Measurements from ENCODE around the gene TPM2. TPM values are rescaled to one million over a fixed set of nuclear protein-coding genes. Genes with fewer than 3 reads are reported as not detected.

TPM2 gene
- total RNA-seq, 1 donor from 2014 or later, result 559 TPM

DNA sequence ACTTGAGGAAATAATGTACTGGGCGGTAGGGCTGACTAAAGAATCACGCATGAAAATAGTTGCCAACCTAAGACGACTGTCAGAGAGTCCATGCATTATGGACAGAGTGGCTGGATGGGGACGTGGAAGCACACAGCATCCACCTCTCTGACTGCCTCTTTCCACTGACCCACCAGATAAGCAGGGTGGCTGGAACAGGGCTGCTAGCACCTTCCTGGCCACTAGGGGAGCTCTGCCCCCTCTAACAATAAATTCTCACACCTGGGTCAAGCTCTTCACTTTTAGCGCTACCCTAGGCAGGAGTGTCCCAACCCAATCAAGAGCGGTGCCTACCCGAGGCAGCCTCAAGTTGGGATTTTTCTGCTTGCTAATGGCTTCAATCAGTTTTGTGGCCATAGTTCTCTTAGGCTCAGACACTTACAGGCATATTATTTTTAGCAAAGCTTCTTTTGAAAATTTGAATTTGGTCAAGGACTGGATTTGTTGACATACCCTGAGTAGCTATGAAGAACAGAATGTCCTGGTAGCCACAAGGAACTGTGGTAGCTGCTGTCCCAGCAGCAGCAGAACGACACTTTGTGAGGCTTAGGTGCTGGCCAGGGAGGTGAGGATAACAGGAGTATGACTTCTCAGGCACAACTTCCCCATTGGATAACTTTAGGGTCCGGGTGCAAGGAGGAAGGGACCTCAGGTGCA is 6.9 kb upstream of the TPM2 start:
- DNase-seq (ENCODE audit: low spot score), result no peak

- DNase-seq (ENCODE audit: low spot score), result no peak
These were observed 6.2 kb upstream of the TPM2 start for GRCh38 chr9:35695943-35696401.

- DNase-seq (ENCODE audit: low spot score), result no peak
These were observed 2.1 kb upstream of the TPM2 start for GRCh38 chr9:35691757-35692301.

DNA sequence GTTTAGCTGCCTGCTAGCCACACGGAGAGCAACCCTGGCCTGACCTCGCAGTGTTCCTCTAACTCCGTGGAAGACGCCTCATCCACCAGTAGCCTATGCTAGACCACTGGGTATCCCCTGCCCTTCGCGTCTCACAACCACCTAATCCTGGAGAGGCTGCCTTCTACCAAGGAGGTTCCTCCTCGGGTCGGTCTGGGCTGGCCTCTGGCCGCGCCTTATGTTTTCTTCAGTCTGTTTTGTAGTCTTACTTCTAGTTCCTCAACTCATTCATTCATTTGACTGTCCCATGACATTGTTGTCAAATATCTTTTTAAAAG is 1.6 kb upstream of the TPM2 start:
- no peak for DNase-seq (ENCODE audit: low spot score)

DNA sequence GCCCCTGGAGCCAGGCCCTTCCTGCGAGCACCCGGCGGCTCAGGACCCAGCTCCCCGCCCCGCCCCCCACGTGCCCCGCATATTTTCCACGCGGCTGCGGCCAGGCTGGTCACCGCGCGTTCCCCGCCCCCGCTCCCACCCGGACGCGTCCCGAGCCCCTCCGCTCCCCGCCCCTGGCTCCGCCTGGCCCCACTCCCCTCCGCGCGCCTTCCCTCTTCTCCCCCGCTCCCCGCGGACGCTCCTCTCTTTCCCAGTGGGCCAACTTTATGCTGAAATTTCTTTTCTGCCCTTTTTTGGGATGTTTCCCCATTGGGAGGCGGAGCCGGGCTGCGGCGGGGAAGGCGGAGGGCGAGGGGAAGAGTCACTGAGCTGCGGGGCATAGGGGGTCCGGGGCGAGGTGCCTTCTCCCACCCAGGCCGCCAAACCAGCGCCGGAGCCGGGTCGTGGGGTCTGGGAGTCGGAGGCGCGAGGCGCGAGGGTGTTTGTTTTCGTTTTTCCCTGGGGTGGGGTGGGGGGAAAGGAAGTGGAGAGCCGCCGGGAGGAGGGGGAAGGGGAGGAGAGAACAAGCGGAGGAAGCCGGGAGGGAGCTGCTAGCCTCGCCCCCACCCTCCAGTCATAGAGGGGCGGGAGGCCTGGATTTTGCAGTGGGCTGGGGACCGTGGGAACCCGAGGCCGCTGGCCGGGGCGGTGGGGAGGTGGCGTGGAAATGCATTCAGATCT is 1.0 kb upstream of the TPM2 start:
- DNase-seq (ENCODE audit: low spot score), result peak; percentile 87

- DNase-seq (ENCODE audit: low spot score), result no peak
These were observed 529 bp upstream of the TPM2 start for GRCh38 chr9:35690294-35690613.

- DNase-seq (ENCODE audit: low spot score), result no peak
These were observed 875 bp downstream of the TPM2 start for GRCh38 chr9:35688558-35689541.

- no peak for DNase-seq (ENCODE audit: low spot score)
These were observed 1.7 kb downstream of the TPM2 start for GRCh38 chr9:35687972-35688557.

GRCh38 chr9:35687306-35687705 is 2.4 kb downstream of the TPM2 start:
- DNase-seq (ENCODE audit: low spot score), result no peak

- DNase-seq (ENCODE audit: low spot score), result no peak
These were observed 3.2 kb downstream of the TPM2 start for GRCh38 chr9:35686222-35687203.

GRCh38 chr9:35685506-35685905 is 4.2 kb downstream of the TPM2 start:
- DNase-seq (ENCODE audit: low spot score), result no peak

- no peak for DNase-seq (ENCODE audit: low spot score)
These were observed 4.8 kb downstream of the TPM2 start for GRCh38 chr9:35684921-35685320.

DNA sequence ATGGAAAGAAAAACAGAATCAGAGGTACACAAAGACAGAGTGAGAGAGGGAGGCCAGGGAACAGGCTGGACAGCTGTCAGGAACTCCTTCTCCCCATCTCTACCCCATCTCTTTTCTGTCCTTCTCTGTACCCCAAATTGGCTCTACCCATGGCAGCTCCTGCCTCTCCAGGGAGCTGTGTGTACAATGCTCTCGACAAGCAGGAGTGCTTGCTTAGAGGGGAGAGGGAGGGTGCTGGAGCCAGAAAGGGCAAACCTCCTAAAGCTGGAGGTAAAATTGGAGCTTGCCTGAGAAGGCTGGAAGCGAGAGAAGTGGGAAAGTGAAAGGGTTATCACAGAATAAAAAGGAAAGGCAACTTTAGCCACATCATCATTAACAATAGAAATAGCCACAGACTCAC is 6.4 kb downstream of the TPM2 start:
- no peak for DNase-seq (ENCODE audit: low spot score)

DNA sequence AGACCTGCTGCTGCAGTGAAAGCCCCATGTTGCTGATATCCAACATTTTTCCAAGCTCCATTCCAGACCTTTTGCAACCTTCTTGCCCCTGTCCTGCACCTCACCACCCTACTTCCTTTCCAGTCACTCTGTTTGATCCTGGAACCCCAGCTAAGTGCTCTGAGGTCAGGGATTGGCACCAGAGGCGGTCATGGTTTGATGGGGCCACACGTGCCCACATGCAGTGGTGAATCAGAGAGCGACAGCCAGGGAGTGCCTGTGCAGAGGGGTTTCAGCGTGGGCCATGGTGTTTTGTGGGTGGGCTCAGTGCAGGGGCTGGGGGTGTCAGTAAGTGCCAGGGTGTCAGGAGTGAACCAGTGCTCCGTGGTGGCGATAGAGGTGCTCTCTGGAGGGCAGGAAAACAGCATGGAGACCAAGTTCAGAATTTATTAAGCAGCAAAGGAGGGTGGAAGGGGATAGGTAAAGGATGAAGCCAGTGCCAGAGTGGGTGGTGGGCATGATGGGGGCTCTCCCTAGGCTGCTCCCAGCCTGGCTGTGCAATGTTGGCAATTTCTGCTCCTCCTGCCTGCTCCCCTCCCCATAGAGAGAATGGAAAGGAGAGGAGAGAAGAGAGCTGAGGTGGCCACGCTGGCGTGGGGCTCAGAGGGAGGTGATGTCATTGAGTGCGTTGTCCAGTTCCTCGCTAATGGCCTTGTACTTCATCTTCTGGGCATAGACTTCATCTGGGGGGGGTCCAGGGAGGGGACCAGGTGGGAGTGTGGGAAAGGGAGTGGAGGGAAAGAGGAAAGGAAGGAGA is 7.0 kb downstream of the TPM2 start:
- DNase-seq (ENCODE audit: low spot score), result no peak

DNA sequence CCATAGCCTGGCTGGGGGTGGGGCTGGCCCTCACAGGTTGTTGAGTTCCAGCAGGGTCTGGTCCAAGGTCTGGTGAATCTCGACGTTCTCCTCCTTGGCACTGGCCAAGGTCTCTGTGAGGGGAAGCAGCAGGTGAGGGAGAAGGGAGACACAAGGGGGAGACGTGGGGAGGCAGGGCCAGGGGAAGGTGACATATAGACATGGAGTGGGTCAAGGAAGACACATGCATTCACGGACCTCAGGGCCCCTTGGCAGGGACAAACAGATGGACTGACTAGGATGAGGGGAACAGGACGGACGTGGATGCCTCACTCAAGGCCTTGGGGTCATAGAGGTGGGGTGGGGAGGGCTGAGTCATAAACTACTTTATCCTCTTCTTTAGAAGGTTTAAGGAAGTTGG is 7.7 kb downstream of the TPM2 start:
- DNase-seq (ENCODE audit: low spot score), result no peak

GRCh38 chr9:35681341-35682002 is 8.3 kb downstream of the TPM2 start:
- DNase-seq (ENCODE audit: low spot score), result no peak

GRCh38 chr9:35680331-35681105 is 9.2 kb downstream of the TPM2 start:
- DNase-seq (ENCODE audit: low spot score), result no peak

GRCh38 chr9:35679766-35680330 is 9.9 kb downstream of the TPM2 start:
- DNase-seq (ENCODE audit: low spot score), result no peak
